HG03457 (cell line): ENCODE data around the gene IRF2BP2.

Experiments used
- ATAC-seq: cut with Tn5 transposase; IDR thresholded peaks from one replicate; pipeline ENCODE4 v1.9.1; 2021; ENCODE audit warnings: moderate number of reproducible peaks; ENCODE audit not compliant: unreplicated experiment

Gene IRF2BP2

GRCh38 chr1:234610061-234610665 lies at the start of gene IRF2BP2:
IRF2BP2 (minus strand) TSS chr1:234610178; CDS start chr1:234609494, 684 bp downstream.
- ATAC-seq: no peak

DNA sequence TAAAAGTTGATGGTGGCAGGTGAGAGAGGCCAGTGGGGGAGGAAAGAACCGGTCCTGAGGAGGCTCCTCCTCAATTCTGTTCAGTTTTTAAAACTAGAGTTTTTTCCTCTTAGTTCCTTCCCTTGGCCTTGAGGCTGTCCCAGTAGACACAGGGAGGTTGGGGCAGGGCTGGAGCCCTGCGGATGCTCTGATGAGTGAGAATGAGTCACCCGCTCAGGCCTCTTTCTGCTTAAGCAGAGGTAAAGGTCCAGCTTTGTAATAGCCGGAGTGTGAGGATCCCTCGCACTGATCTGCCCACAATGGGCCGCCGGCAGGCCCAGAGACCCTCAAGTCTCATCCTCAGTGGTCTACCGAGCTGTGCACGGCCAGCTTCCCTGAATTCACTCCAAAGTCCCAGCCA lies 49.6 kb upstream of the IRF2BP2 start:
- ATAC-seq: no peak

DNA sequence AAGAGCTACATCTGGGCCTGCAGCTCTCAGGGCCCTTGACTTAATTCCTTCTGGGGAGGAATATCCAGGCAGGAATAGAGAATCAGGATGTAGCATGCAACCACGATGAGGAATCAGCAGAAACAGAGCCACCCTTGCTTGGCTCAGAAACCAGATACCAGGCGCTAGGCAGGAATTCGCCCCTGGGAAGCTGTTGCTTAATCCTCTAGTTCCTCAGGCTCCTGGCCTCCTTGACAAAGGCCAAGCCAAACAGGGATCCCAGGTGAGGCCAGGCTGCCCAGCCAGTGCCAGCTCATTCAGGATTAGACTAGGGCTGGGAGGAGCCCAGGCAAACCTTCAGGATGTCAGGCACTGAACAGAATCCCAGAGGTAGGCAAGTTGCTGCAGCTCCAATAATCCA lies 48.2 kb upstream of the IRF2BP2 start:
- ATAC-seq: no peak

DNA sequence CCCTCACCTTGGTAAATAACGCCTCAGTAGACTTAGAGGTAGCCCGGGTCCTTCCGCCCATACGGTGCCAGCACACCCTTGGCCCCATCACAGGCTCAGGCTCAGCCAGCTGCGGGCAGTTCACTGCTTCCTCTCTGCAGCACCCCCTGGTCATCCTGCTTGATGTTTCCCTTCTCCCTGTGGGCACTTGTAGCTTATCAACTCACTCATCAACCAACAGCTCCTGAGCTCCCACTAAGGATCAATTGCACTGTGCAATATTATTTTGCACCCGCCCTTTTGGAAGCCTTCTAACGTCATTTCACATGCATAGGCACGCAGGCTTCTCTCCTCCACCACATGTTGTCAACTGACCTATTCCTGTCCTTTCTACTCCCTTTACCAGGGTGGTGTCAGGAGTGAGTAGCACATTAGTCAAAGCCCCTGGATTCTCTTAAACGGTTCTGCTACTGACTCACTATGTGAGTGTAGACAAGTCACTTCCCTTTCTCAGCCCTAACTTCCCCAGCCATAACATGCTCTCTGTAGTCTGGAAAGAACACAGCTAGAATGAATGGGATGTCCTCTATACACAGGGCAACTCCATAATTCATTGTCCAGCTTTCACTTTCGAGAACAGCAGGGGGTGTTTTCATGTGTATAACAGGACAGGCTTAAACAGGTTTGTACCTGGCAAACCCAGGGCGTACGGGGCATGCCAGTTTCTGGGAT lies 47.1 kb upstream of the IRF2BP2 start:
- peak; percentile 48 for ATAC-seq

DNA sequence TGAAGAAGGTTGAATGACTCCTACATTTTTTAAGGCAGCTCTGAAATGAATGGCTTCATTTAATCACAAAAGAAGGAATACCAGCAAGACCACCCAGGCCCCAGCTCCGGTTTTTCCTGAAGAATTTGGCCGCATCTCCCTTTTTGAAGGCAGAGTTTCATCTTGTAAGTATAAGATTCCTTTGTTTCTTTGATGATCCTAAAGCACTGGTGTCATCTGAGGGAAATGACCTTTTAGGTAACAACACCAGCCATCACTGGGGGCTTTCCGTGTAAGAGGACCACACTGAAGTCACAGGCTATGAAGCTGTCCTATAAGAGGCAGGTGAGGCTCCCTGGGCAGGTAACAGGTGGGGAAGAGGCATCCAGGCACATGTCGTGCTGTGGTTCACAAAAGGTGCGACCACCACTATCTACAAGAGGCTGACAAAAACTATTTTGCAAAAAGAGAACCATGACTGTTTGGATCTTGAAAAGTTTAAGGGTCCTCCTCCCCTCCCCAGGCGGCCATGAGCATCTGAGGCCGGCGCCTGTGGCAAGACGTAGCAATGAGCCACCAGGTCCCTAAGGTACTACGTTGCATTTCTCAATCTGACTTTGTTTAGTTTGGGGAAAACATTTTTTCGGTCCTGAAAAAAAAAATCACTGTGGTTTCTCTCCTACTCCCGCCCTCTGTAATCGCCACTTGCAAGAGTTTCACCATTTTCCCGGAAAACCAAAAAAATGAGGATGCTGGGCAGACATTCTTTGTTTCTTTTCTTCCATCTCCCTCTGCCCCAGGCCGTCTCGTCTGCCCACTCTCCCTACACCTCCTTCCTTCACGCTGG lies 46.3 kb upstream of the IRF2BP2 start:
- no peak for ATAC-seq

- ATAC-seq: no peak
Observed at GRCh38 chr1:234655328-234656069, 45.5 kb upstream of the IRF2BP2 start.

DNA sequence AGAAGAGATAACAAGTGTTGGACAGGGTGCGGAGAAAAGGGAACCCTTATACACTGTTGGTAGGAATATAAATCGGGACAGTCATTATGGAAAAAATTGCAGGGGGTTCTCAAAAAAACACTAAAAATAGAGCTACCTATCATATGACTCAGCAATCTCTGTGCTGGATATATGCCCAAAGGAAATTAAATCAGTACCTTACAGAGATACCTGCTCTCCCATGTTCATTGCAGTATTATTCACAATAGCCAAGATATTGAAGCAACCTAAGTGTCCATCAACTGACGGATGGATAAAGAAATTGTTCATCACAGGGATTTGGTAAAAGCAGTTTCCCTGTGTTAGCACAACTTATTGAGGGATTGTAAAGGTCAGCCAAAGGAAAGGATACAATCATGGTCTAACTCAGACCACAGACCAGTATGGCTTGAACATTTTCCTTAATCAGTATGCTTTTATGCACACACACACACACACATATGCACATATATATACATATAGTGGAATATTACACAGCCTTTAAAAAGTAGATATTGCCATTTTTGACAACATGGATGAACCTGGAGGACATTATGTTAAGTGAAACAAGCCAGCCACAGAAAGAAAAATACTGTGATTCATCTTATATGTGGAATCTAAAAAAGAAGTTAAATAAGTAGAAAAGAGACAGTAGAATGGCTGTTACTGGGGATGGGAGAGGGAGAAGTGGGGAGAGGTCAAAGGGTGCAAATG lies 44.2 kb upstream of the IRF2BP2 start:
- no peak for ATAC-seq

GRCh38 chr1:234649432-234650081 lies 39.6 kb upstream of the IRF2BP2 start:
- ATAC-seq: no peak

DNA sequence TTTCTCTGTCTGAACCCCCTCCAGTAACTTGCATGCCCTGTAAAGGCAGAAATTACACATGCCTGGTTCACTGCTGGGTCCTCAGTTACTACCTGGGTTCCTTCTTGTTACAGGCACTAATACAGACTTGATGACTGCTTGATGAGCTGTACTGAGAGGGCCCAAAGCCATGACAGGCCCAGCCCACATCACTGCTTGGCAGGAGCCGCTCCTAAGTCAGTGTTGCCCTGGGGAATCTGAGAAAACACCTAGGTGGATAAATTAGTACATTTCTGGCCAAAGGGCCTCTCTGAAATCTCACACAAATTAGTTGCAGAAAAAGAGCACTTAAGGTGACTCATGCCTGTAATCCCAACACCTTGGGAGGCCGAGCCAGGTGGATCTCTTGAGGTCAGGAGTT lies 37.8 kb upstream of the IRF2BP2 start:
- ATAC-seq: no peak

DNA sequence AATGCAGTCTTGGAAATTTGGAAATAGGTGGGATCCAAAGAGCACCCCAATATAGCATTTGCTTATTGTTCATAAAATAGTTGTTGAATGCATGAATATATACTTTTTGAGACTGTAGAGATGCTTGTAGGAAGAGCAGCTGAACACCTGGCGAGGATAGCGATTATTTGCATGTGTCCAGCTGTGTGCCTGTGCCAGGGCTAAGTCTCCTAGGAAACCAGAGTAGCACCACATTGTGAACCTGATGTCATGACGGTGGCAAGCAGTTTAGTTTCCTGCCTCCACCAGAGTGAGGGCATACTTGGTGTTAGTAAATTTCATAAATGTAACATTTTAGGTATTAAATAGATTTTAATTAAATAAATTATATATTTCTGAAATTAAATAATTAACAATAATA lies 37.3 kb upstream of the IRF2BP2 start:
- no peak for ATAC-seq

GRCh38 chr1:234645964-234646363 lies 36.0 kb upstream of the IRF2BP2 start:
- no peak for ATAC-seq

GRCh38 chr1:234645474-234645953 lies 35.5 kb upstream of the IRF2BP2 start:
- ATAC-seq: no peak

DNA sequence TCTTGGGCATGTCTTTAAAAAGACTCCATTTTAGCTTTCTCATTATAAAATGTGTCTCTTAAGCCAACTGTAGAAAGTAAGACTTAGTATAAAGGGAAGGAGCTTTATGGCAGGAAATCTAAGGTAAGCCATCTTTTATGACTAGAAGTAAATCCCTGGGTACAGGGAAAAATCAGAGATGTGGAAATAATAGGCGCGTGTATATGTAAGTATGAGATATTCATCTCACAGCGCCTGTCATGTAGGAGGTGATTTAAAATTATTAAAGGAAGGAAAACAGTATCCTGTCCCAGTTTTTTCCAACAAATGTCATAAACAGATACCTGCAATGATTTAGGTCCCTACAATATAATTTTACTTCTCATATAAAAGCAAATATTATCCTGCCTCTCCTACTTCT lies 35.0 kb upstream of the IRF2BP2 start:
- no peak for ATAC-seq

- ATAC-seq: no peak
Observed at GRCh38 chr1:234643850-234644134, 33.8 kb upstream of the IRF2BP2 start.

GRCh38 chr1:234643111-234643849 lies 33.3 kb upstream of the IRF2BP2 start:
- no peak for ATAC-seq

- ATAC-seq: no peak
Observed at GRCh38 chr1:234642428-234642827, 32.5 kb upstream of the IRF2BP2 start.

DNA sequence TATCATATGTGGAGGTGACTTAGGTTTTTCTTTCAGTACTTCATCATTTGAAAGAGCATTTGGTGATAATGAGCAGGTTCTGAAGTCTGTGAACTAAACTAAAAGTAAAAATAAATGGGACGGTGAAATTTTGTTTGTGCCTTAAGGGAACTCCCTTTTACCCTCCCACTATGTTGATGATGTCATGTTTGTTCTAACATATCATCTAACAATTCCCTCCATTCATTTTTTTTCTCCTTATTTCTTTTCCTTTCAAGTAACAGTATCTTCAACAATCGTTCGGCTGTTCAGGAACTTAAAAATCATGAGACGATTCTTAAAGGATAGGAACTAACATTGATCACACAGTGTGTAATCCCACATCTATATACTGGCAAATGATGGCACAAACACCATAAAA lies 30.0 kb upstream of the IRF2BP2 start:
- ATAC-seq: no peak

- ATAC-seq: no peak
Observed at GRCh38 chr1:234638832-234639799, 29.1 kb upstream of the IRF2BP2 start.
